GM21367 (cell line): Measurements from ENCODE around the gene FAM117B.
A peak's percentile ranks its signal among the peaks of the same experiment; 100 is the strongest.
"Not testable (repeated sequence)": the region's sequence is repeated elsewhere in the genome, so short reads cannot be mapped to it uniquely, and the experiment has no call there.

Source experiments
- ATAC-seq: cut with Tn5 transposase; IDR thresholded peaks from one replicate; pipeline ENCODE4 v1.9.1; 2021; ENCODE audit not compliant: unreplicated experiment

The FAM117B gene

DNA sequence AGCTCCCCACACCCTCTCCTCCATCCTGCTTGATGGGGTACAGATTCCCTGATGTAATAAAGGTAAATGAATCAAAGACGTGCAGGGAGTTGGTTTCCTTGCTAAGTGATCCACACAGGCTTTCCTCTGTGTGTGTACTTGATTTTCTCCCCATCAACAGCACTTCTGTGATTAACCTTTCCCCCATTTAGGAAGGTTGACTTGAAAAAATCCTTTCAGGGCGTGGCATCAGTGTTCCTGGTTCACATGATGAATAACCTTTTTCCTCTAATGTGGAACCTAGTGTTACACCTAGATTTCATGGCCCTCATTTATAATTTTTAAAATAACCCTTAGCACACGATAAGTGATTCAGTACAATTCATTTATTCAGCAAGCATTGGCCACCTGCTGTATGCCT, 121.8 kb downstream of the FAM117B start:
- ATAC-seq = no peak

DNA sequence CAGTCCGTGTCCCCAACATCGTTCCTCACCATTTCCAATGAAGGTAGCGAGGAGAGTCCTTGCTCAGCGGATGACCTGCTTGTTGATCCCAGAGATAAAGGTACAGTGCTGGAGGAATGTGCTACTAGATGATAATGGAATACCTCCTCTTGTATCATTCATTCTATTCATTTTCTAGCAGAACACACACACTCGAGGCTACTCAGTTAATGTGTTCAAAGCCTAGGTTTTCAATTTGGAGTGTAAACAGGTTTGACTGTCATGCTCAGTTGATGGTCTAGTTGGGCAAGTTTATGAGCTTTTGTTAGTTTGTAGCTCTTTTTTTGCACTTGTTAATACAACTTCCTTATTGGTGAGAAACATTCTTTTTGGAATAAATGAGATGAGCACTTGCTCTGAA, 122.6 kb downstream of the FAM117B start:
- ATAC-seq = no peak

DNA sequence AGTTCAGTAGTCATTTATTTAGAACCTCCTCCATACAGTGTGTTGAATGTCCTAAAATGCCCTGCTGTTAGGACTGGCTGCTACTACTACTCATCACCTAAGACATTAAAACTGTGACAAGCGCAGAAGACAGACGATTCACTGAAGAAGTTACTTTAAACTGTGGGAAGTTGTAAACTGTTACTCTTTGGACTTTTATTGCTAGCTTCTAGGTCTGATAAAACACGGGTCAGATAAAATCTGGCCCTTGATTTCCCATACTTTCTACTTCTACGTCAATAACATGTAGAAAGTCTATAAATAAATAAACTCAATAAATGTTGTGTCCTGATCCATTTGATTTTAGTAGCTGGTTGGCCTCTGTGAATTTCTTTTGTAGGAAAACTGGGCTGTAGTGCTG, 123.4 kb downstream of the FAM117B start:
- no peak for ATAC-seq

DNA sequence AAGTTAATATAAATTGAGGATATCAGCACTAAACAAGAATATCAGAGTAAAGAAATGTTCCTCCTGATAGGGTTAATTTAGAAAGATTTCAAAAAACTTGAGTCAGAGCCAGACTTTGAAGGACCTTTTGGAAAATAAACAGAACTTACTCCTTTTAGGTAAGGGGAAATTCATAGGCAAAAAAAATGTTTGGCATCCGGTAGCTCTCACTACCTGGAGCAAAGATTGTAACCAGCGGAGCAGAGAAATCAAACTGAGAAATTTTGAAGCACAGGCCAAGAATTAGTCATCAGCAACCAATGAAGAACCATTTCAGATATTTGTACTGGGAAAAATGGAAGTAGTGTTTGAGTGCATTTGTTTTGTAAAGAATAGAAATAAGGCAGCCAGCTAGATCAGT, 123.8 kb downstream of the FAM117B start:
- ATAC-seq = no peak

DNA sequence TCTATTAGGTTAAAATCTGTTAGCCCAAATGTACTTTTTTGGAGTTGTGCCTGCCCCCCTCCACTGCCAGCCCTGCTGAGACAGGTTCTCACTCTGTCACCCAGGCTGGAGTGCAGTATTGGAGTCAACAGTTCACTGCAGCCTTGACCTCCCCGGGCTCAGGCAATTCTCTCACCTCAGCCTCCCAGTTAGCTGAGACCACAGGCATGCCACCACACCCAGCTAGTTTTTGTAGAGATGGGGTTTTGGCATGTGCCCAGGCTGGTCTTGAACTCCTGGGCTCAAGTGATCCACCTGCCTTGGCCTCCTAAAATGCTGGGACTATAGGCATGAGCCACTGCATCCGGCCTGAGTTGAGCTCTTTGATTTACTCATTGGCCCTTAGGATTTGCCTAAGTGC, 126.1 kb downstream of the FAM117B start:
- ATAC-seq = no peak

DNA sequence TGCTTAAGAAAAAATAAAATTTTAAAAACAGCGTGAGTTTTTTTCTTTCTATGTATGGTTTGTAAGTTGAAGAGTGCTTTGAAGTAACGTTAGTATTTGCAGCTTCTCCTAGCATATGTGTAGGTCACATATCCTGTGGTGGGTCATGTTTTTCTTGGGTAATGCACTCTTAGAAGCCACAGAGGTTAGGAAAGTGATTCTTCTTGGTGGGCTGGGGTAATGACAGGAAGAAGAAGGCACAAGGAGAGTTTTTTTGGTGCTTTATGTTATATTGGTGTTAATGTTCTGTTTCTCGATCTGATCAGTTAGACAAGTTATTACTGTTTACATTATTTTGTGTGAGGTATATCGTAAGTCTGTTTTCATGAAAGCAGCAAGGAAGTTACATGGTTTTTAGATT, 127.8 kb downstream of the FAM117B start:
- ATAC-seq = no peak

DNA sequence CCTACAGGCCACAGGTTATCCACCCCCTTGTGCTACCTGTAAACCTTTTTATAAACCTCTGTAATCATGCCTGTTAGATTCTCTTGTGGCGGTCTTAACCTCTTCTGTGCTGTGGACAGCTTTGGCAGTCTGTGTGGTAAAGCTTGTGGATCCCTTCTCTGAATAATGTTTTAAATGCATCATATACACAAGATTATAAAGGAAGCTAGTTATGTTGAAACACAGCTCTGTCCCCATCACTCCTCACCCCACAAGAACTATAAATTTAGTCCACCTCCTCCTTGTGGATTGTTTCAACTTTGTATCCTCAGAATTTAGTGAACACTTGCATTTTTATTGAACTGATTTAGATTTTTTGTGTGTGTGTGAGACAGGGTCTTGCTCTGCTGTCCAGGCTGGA, 129.1 kb downstream of the FAM117B start:
- no peak for ATAC-seq

DNA sequence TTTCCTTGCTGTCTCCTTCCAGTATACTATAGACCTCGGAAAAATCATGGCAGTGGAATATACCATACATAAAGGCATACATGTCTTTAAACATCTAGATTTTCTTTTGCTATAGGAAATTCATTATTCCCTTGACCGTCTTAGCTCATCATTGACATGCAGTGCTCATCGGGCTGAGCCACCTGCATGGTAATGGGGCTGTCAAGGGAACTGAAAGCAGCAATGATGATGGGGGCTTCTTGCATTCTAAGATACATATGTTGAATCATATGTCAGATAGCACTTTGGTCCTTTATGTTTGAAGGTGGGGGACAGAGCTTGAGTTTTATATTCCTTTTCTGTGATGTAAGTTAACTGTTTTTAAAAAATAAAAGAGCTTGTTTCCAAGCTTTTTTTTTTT, 130.2 kb downstream of the FAM117B start:
- ATAC-seq = no peak

DNA sequence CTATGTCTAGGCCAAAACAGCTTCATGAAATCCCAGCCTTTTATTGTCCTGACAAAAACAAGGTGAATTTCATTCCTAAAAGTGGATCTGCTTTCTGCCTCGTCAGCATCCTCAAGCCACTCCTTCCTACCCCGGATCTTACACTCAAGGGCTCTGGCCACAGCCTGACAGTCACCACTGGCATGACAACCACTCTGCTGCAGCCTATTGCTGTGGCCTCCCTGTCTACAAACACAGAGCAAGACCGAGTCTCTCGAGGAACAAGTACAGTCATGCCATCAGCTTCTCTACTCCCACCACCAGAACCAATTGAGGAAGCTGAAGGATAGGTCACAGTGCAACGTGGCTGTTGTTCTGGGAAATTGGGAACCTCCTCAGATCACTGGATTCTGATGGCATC, 130.7 kb downstream of the FAM117B start:
- no peak for ATAC-seq

DNA sequence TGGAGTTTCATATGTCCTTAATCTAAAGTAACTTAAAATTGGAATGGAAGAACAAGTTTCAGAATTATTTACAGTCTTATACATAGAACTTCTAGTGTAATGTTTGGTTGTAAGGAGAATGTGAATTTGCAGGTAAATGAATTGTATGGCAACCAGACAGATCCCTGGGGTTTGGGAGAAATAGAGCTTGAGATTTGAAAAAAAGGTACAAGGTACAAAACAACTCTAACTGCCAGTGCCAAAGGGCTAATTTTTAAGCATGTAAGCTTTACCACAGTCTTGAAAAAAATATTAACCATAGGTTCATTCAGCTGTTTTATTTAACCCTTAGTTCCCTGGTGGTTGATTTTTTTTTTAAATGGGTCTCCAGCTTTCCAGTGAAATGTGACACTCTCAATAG, 133.5 kb downstream of the FAM117B start:
- ATAC-seq = no peak

DNA sequence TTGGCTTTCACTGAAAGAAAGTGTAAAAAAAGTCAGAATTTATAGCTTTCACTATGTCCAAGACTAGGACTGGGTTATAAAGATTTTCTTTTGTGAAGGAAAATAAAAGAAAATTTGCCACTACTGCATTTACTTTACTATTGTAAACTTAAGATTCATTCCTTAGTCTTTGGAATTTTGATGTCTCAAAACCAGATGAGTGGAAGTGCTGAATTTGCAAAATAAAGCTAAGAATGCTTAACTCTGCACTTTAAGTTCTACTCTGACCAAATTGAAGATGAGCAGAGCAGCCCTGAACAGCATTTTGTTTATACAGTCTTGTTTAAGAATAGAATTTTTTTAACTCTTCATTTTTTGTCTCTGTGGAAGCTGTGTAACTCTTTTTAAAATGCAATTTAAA, 134.4 kb downstream of the FAM117B start:
- no peak for ATAC-seq

DNA sequence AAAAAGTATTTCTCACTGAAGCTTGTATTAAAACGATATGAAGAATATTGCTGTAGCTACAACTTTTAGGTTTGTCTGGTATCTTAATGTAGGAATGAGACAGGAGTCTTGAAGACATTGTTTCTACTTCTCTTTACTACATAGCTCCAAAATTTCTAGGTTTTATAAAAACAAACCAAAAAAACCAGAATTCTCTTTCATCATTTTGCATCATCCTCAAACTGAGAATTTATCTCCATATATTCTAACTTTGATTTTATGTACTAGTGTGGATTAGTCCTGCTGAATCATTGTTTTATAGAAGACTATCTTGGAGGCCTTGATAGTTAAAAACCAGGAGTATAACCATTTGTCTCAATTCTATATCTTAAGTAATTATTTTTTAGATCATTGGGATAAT, 136.6 kb downstream of the FAM117B start:
- no peak for ATAC-seq

DNA sequence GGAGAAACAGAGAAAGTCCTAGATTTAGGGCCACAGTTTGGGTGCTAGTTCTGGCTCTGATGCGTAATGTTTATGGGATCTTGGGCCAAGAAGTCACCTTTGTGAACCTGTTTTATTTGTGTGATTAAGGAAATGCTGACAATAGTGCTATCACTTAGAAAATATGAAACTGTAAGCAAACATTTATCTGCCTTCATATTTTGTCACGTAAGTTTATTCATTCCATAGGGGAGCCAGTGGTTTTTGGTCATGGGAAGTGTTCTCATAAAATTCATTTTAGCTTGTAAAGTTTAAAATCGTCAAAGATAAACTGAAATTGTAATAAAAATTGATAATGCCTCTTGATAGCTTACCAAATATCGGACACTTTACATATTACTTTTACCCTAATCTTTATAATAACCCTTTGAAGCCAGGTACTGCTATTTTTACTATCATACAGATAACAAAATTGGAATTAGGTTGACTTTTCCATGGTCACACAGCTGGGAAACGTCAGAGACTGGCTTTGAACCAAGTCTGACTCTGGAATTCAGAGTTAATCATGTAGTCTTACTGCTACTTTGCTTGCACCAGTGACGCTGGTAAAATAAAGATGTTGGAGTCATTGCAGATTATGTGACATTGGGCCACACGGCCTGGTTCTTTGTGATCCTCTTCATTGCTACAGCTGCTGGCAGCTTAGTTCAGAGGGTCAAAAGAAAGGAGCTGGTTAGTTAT, 137.1 kb downstream of the FAM117B start:
- ATAC-seq = no peak

DNA sequence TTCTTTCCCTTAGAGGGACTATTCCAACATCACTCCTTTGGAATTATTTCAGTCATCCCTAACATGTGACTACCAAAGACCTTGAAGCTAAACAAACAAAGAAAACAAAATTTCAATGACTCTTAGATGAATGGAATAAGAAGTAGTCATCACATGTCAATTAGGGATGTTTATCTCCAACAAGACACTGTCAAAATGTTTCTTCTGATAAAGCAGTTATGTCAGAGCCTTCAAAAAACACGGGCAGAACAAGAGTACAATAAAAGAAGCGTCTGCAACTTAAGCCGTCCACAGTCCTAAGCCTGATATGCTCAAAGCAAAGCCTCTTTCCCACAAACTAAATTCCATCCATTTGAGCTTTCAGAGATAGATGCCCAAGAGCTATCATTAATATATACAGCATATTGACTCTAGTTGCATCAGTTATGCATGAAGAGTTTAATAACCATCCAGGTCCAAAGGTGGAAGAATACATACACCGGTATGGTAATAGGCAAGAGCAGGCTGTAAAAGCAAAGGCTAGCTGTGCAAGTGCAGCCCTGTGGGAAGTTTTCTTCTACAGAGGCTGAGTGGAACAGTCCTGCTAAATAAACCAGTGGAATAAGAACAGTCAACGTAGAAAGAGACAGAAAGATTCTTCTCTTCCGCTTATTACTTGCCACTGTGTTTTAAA, 138.7 kb downstream of the FAM117B start:
- ATAC-seq = no peak

DNA sequence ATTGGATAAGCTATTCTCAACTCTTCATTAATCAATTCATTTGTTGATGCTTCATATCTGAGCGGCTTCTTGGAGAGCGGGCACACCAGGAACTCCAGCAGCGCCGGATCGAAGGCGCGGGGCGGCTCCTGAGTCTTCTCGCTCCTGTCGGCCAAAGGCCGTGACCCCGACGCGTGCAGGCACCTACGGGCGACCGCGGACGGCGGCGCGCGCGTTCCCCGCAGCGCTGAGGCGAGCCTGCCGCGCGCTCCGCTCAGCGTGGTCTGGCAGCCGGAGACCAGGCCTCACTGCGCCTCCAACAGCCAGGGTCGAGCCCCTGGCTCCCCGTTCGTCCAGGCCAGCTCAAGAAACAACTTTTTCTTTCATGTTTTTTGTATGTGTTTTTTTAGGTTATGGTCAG, 139.3 kb downstream of the FAM117B start:
- no peak for ATAC-seq

DNA sequence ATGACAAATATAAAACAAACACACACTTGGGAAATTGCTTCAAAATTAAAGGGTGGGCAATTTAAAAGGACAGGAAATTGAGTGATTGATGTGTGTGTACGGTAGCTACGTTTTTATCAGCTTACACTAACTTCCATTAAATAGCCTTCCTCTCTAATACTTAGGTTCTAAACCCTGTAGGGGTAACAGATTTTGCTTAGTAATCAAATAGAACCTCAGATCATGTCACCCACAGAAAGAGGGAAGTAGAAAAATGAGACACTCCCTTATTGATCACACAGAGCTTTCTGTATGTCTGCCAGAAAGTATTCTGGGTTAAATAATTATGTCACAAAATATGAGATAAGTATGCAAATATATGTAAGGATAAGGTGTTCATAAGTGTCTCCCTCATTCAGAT, 143.4 kb downstream of the FAM117B start:
- ATAC-seq = no peak

DNA sequence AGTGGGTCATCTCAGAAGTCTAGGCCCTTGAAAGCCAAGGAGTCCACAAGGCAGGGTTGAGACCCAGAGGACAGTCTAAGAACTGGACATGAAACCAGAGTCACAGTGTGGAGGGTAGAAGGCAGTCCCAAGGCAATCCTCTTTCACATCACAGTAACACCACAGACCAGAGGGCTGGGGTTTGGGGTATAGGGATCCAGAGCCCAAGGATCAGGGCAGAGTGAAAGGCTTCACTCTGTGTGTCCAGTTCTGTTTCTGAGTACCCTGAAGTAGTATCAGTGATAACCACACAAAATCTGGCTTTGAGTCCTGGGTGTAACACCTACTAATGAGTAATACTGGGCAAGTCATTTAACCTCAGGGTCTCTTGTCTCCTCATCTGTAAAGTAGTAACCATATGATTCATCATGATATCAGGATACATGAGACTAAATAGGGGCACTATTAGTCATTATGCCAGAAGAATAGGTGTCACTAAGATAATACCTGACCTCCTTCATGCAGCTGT, 145.8 kb downstream of the FAM117B start:
- ATAC-seq = peak; percentile 93

DNA sequence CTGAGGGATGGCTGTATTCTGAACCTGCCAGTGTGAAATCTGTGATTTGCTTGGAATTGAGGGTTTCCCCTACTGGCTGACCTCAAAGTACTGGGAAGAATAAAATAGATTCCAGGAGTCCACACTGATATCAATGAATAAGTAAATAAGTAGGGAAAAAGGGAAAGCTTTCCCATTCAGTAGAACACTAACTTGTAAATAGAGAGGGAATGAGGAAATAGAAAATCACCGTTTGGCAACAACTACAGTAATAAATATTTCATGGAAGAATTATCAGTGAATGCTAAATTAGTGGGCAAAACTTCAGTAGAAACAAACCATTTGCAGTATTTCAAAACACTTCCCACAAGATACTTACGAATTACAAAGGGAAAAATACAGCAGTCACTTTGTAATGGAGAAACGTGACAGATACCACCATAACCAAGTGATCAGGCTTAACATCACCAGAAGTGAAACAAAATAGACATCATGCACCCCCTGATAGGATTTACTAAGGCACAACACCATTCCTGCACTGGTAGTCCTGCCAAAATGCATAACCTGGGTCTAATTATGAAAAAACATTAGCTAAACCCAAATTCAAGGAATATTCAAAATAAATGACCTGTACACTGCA, 148.3 kb downstream of the FAM117B start:
- no peak for ATAC-seq

DNA sequence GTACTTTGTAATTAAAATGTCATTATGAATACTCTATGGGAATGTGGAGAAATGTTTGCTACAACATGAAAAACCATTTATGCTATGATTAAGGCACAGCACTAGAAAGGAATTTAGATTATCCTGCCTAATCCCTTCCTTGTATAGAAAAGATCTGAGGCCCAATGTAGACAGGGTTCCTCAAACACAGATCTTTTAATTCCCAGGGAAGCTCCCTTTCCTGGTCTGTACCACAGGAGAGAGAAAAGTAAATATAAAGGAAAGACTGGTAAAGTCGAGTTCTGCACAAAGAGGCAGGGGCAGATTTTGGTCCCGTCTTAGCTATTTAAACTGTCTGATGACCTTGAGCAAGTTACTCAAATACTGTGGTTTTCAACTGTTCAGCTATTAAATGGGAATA, 152.1 kb downstream of the FAM117B start:
- no peak for ATAC-seq

DNA sequence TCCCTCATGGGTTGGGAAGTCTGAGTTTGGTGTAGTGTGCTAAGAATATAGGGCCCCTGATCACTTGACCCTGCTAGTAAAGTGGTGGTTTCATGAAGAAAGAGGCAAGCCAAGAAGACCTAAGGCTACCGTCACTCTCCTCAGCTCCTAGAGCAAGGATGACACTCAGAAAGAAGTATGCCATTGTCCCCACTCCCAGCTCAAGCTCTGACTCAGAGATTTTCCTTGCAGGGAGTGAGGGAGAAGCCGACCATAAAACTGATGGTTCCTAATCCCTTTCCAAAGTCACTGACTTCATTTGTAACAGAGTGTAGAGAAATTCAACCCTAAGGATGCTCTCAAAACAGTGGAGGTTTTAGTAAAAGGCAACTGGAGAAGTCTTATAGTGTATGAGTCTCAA, 155.9 kb downstream of the FAM117B start:
- no peak for ATAC-seq

DNA sequence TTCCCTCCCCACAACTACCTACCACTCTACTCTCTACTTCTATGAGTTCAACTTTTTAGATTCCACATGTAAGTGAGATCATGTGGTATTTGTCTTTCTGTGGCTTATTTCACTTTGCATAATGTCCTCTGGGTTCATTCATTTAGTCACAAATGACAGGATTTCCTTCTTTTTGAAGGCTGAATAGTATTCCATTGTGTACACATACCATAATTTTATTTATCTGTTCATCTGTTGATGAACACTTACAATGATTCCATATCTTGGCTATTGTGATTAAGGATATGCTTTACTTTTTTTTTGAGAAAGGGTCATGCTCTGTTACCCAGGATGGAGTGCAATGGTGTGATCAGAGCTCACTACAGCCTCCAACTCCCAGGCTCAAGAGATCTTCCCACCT, 163.2 kb downstream of the FAM117B start:
- no peak for ATAC-seq

DNA sequence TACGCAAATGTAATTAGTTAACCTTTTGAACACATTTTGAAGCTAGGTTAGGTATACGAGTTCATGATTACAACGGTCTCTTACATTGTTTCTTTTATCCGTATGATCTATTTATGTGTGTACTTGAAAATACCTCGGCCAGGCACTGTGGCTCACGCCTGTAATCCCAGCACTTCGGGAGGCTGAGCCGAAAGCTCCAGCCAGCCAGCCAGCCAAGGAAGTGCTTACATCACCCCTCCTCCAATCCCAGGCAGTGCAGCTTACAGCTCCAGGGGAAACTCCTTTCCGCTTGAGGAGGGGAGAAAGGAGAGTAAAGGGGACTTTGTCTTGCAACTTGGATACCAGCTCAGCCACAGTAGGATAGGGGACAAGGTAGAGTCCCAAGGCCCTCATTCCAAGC, 171.1 kb downstream of the FAM117B start:
- not testable (repeated sequence) for ATAC-seq
